Fibroblast of the conjunctiva (primary cell): Measurements from ENCODE around the gene FTSJ1.
"Not testable (repeated sequence)": the region's sequence is repeated elsewhere in the genome, so short reads cannot be mapped to it uniquely, and the experiment has no call there.

Experiments
- DNase-seq: peaks from one replicate; pipeline ENCODE4 v3.0.0-alpha.2; 2010; ENCODE audit warnings: low read depth

Gene FTSJ1

DNA sequence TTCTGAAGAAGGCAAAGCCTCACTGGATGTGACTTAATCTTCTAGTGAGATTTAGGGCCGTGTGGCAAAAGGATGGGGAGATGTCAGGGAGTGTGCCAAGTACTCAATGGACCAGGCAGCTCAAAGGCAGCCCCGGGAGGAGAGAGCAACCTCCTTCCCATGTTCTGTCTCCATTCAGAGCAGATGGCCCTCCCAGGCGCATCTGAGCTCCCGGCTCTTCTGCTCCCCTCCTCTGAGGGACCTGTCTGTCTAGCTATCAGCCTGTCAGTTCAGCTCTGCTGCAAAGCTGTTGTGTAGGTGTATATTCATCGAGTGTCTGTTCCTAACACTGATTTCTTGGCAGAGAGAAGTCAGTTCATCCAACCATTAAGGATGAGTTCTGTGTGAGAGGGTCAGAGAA lies 21.9 kb downstream of the FTSJ1 start:
- no peak for DNase-seq

- DNase-seq = no peak
Observed at GRCh38 chrX:48498374-48498809, 22.4 kb downstream of the FTSJ1 start.

DNA sequence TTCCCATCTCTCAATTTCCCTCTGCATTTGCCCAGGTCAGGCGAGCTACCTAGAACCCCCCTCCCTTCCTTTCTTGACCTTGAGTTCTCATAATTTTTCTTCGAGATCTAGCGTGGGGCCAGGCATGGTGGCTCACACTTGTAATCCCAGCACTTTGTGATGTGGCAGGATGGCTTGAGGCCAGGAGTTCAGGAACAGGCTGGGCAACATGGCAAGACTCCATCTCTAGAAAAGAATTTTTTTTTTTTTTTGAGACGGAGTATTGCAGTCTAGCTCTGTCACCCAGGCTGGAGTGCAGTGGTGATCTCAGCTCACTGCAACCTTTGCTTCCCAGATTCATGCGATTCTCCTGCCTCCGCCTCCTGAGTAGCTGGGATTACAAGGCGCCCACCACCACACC lies 28.3 kb downstream of the FTSJ1 start:
- no peak for DNase-seq

DNA sequence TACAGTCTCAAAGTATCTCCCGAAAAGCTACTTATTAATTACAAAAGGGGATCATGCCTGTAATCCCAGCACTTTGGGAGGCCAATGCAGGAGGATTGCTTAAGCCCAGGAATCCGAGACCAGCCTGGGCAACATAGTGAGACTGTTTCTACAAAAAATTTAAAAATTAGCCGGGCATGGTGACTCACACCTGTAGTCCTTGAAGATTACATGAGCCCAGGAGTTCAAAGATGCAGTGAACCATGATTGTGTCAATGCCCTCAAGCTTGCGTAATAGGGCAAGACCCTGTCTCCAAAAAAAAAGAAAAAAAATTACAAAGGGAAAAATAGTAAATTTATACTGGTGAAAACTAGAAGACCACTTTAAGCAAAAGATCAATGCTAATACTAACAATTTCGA lies 29.5 kb downstream of the FTSJ1 start:
- no peak for DNase-seq

GRCh38 chrX:48507246-48507645 lies 31.2 kb downstream of the FTSJ1 start:
- DNase-seq = no peak

- no peak for DNase-seq
Observed at GRCh38 chrX:48508400-48509244, 32.6 kb downstream of the FTSJ1 start, which contains the start of gene PORCN. TSS of gene PORCN (plus strand) at chrX:48508992. CDS start at chrX:48509821, 829 bp downstream.

DNA sequence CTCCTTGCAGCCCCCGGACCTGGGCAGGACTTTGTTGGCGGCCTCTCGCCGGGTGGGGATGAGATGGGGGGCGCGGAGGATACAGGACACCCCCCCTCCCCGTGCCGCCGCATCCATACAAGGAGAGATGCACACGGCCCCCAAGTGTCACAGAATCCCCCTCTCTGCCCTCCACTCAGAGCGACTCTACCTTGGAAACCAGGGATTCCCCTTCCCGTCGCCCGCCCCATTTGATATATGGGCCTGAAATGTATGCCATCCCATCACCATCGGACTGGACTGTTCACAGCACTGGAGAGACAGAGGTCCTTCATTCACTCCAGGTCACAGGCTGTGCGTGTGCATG lies 33.2 kb downstream of the FTSJ1 start:
- no peak for DNase-seq

DNA sequence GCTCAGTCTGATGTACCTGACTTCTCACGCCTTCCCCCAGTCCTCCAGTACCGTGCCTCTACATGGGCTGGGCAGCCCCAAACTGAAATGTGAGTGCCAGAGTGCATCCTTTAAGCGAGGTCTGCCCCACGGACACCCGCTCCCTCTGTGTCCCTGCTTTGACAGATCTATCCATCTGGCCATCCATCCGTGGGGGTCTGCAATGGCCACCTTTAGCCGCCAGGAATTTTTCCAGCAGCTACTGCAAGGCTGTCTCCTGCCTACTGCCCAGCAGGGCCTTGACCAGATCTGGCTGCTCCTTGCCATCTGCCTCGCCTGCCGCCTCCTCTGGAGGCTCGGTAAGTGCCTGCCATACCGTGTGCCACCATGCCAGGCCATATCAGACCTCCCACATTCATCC lies 33.6 kb downstream of the FTSJ1 start:
- DNase-seq = no peak

DNA sequence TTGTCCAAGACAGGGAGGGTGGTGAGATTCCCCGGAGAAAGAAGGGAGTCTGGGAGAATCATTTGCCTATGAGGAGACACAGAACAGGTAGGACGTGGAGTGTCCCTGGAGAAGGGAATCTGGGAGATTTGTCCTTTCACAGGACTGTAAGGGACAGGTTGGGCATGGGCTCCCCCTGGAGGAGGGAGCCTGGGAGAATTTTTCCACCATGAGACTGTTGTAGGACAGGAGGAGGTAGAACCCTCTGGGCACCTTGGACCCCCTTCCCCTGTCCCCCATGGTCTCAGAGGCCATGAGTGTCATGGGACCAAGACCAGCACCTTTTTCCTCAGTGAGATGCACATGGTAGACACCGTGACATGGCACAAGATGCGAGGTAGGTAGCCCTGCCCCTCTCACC lies 35.6 kb downstream of the FTSJ1 start:
- no peak for DNase-seq

DNA sequence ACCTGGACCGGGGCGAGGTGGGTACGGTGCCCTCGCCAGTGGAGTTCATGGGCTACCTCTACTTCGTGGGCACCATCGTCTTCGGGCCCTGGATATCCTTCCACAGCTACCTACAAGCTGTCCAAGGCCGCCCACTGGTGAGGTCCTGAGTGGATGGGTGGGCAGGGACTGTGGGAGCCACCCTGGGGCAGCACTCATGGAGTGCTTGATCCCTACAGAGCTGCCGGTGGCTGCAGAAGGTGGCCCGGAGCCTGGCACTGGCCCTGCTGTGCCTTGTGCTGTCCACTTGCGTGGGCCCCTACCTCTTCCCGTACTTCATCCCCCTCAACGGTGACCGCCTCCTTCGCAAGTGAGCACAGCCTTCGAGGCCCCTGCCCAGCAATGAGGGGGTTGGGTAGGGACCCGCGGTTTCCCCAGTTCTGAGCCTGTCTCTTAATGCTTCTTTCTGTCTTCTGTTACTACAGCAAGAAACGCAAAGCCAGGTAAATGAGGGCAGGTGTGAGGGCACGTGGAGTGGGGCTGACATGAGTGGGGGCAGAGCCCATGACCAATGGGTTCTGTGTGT lies 36.5 kb downstream of the FTSJ1 start:
- no peak for DNase-seq

DNA sequence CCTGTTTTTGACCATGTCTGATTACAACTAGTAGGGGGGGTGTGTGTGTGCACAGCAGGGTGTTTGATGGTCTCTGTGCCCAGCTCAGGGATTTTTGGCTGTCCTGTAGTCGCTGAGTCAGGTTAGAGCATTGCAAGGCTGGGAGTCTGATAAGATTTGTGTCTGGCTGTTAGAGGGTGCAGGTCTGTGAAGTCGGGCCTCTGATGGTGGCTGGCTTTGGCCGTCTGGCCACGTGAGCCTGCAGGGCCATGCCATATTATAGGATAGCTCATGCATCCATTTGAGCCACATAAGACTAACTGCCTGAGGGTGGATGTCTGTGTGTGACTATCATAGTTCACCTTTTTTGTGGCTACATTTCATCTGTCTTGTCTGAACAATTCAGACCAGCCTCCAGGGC lies 37.7 kb downstream of the FTSJ1 start:
- DNase-seq = no peak

DNA sequence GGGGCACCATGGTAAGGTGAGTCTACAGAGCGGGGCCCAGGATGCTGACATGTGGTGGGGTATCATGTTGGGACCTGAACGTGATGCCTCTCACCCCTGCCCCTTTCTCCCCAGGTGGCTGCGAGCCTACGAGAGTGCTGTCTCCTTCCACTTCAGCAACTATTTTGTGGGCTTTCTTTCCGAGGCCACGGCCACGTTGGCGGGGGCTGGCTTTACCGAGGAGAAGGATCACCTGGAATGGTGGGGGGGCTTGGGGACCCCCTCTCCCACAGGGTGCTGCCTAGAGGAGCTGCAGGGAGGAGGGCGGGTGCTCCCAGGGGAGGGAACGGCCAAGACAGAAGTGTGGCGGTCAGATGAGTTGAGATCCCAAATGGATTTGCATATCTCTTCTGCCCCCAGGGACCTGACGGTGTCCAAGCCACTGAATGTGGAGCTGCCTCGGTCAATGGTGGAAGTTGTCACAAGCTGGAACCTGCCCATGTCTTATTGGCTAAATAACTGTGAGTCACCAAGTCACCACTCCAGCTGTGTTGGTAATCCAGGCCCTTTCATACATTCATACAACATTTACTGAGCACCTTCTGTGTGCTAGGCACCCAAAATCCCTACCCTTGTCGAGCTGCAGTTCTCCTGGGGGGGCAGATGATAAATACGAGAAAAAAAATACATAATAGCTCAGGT lies 38.3 kb downstream of the FTSJ1 start:
- DNase-seq = no peak

DNA sequence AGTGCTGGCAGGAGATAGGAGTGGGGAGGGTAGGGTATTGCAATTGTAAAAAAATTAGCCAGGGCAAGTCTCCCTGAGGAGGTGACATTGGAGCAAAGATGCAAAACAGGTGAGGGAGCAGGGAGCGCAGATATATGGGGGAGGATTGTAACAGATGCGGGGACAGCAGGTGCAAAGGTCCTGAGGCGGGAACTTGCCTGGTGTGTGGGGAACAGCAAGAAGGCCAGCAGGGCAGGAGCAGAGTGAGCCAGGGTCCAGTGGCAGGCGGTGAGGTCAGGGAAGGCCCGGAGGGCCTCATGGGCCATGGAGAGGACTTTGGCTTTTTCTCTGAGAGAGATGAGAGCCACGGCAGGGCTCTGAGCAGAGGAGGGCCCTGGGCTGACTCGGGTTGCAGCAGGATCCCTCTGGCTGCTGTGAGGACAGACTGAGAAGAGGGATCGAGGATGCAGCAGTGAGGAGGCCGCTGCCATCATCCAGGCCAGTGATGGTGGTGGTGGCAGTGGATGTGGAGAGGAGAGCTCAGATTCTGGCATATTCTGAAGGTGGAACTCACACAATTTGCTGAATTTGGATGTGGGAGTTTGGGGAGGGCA lies 39.0 kb downstream of the FTSJ1 start:
- no peak for DNase-seq

DNA sequence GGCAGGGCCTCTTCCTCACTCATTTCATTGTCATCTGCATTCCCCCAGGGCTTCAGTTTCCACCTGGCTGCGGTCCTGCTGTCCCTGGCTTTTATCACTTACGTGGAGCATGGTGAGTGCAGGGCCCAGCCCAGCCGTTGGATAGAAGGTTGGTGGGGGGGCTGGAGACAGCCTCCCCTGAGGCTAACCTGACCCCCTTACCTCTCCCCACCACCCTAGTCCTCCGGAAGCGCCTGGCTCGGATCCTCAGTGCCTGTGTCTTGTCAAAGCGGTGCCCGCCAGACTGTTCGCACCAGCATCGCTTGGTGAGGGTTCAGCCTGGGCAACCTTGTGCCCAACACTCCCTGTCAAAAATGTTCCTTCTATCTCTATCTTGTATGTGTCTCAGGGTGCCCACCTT lies 39.8 kb downstream of the FTSJ1 start:
- no peak for DNase-seq

GRCh38 chrX:48516285-48516684 lies 40.3 kb downstream of the FTSJ1 start:
- DNase-seq = no peak

DNA sequence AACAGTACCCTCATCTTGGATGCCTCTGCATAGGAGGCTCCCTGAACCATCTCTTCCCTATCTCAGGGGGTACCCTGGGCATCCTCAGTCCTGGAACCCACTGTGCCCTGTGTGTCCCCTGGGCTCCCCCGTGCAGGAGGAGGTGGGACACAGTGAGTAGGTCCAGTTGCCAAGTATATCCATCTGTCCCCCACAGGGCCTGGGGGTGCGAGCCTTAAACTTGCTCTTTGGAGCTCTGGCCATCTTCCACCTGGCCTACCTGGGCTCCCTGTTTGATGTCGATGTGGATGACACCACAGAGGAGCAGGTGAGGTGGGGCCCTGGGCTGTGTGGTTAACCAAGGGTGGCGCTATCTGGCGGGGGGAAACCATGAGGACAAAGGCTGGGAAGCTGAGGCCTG lies 41.0 kb downstream of the FTSJ1 start:
- no peak for DNase-seq

DNA sequence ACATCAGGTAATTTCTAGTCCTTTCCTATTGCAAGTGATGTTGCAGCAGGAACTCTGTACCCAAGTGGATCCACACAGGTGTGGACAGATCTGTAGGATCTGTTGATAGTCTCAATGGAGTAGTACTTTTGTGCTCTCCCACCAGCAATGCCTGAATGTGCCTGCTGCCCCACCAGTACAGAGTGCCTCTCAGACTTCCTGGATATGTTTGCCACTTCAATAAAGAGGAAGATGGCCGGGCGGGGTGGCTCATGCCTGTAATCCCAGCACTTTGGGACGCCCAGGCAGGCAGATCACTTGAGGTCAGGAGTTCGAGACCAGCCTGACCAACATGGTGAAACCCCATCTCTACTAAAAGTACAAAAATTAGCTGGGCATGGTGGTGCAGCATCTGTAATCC lies 43.5 kb downstream of the FTSJ1 start:
- DNase-seq = not testable (repeated sequence)

DNA sequence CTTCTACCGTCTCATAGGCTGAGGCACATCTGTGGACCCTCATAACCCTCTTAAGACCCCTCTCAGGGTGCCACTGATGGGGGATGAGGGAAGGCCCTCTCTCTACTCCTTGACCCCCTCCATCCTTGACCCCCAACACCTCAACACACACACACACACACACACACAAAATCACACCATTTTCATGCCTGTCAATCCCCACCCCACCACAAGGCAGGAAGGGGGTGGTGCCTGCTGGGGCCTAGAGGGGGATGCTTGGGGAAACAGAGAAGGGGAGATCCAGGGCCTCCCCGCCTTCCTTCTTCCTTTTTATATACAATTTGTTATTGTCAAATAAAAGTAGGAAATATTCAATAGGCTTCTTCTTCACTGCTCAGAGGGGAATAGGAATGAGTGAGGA lies 44.5 kb downstream of the FTSJ1 start:
- DNase-seq = no peak

- DNase-seq = no peak
Observed at GRCh38 chrX:48520976-48521352, 45.0 kb downstream of the FTSJ1 start.

- DNase-seq = peak; percentile 70
Observed at GRCh38 chrX:48521353-48522243, 45.6 kb downstream of the FTSJ1 start, which contains the start of gene EBP. TSS of gene EBP (plus strand) at chrX:48521808. CDS start at chrX:48523772, 1,964 bp downstream.

GRCh38 chrX:48522291-48522690 lies 46.3 kb downstream of the FTSJ1 start:
- DNase-seq = no peak

DNA sequence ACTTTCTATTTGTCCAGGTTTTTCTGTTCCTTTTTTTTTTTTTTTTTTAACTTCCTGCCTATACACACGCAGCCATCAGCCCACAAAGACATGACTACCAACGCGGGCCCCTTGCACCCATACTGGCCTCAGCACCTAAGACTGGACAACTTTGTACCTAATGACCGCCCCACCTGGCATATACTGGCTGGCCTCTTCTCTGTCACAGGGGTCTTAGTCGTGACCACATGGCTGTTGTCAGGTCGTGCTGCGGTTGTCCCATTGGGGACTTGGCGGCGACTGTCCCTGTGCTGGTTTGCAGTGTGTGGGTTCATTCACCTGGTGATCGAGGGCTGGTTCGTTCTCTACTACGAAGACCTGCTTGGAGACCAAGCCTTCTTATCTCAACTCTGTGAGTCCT lies 47.7 kb downstream of the FTSJ1 start:
- no peak for DNase-seq
